ENCODE results near the gene PIGO.

PIGO gene

DNA sequence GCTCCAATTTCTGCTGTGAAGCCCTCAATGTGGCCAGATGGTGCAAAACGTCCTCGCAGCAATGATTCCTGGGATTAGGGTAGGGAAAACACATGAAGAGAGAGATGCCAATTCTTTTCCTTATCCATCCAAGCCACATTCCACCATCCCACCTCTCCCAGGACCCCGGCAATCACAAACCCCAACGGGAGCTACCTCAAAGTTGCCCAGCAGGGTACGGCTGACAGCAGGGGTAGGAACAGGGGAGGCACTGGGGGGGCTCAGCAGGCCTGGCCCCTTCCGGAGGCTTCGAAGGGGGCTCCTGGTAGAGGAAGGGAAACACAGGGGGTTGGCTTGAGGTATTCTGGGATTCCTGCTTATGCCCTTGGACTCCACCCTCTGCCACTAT lies 9.9 kb upstream of the PIGO start:
- DNase-seq (ENCODE audit: low read depth, low spot score) = no peak

DNA sequence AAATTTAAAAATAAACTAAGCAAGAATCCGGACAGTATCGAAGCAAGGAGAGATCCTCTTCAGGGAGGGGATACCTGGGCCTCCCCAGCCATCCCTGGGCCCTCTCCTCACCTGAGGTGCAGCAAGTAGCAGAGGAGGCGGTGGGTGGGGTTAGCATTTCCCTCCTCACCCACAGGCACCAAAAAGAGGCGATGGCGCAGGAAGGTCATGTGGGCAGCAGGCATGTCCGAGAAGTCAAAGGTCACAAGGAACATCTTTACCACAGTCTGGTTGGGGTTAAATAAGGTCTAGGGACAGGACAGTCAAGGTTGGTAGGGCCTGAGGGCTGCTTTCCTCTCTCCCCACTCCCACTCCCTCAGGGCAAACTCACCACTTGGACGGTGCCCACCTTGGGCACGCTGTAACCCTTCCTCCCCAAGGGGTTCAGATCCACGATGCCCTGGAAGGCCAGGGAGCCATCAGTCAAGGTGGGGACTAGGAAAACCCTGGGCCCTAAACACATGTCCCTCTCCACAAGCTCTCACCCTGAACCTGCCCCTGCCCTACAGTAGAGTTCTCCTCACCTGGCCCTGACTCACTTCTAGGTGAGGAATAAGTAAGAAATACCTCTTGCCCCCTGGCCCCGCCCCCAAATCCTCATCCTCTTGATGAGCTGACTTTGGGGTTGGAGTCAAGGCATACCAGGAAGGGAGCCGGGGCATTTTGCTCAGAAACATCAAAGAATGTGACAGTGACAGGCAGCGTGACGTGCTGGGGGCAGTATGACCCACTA lies 9.4 kb upstream of the PIGO start:
- DNase-seq (ENCODE audit: low read depth, low spot score) = no peak

DNA sequence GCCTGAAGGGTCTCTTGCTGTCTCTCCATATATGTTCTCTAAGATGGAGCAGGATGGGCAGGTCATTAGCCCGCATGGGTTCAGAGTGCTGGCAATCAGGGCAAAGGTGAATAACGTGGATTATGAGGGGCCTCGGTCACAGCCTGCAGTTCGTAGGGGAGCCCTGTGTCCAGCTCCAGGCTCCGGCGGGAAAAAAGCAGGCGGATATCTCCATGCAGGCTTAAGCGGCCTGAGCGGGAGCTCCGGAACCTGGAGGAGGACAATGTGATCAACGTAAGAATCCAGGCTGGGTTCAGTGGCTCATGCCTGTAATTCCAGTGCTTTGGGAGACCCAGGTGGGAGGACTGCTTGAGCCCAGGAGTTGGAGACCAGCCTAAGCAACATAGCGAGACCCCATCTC lies 8.7 kb upstream of the PIGO start:
- no peak for DNase-seq (ENCODE audit: low read depth, low spot score)

DNA sequence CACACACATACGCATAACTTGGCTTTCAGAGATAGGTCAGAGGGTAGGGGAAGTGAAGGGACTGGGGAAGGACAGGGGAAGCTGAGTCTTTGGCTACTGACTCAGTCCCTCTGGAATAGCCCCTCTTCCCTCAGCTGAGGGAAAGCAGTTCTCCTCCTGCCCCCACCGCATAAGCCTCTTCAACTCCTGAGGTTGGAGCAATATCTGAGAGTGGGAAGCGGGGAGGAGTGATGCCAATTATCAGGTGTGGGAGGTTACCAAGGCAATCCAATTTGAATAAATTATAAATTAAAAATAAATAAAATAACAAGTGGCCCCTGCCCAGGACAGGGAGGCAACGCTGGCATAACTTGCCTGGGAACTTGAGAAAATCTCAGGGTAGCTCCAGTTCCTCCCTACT lies 8.2 kb upstream of the PIGO start:
- DNase-seq (ENCODE audit: low read depth, low spot score) = no peak

DNA sequence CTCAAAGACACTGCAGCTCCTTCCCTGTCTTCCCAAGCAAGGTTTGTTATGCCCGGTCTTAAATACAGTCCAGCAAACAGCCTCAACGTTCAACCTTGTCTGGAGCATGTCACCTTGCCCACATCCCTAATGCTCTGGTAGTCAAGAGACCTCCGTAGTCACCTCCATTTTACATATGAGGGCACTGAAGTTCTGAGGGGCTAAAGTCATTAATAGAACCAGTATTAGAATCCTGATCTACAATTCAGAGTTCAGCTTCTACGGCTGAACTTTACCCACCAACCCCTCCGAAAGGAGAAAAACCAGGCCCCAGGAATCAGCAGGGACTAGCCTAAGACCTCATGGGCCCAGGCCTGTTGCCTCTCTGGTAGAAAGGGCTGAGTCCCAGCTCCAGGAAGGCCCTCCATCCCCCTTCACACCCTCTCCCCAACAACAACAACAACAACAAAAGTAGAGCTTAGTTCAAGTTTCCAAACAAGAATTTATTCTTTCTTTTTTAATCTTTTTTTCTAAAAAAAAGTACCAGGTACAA lies 7.3 kb upstream of the PIGO start:
- no peak for DNase-seq (ENCODE audit: low read depth, low spot score)

DNA sequence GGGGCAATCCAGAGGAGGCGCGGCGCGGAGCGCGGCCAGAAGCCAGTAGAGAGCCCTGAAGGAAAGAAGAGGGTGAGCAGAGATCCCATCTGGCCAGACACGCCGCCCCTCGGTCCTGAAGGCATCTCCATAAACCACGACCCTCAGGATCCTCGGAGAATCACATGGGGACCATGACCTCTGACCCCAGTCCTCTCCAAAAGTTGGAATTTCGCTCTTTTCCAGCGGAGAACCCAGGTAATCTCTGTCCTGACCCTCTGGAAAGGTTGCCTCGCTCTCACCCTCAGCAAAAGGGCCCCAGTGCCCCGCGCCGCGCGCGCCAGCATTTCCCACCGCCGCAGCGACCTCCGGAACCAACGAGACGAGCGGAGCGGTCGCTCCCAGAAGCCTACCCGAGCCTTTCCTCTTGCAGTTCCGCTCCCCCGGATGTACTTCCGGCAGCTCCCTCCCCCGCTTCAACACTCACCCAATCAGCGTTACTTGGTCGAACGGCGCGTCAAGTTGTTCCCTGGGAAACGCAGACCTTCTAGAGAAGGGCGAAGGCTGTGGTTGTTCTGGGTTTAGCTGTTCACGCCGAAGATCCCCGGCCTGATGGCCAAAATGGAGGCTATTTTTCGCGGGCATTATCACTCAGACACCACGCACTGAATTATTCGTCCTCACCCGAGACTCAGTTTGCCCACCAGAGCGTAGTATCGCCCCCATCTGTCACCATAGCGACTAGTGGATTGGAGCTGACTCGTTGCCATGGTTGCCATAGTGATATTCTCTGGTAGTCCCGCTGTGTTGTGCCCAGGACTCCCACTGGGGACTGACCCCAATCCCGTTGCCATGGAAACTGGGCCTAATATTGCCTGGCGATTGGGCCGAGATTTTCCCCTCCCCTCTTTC lies 6.6 kb upstream of the PIGO start, which contains the start of gene STOML2:
Gene STOML2 (minus strand): TSS at position 363 of the 891 bp plus-strand sequence. CDS start 37 bp downstream, at position 326.
- peak; percentile 91 for DNase-seq (ENCODE audit: low read depth, low spot score)

DNA sequence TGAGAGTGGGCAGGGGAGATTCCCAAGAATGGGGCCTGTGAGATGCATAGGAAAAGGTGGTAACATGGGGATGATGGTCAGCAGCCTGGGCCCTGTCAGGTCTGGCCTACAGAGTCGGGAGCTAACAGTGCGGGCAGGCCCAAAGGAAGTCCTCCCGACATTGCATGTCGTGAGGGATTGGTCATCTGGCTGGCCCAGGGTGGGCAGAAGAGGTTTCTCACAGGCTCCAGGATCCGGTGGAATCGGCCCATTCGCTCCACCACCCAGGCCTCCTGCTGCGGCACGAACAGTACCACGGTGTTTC lies 6.0 kb upstream of the PIGO start:
- no peak for DNase-seq (ENCODE audit: low read depth, low spot score)

DNA sequence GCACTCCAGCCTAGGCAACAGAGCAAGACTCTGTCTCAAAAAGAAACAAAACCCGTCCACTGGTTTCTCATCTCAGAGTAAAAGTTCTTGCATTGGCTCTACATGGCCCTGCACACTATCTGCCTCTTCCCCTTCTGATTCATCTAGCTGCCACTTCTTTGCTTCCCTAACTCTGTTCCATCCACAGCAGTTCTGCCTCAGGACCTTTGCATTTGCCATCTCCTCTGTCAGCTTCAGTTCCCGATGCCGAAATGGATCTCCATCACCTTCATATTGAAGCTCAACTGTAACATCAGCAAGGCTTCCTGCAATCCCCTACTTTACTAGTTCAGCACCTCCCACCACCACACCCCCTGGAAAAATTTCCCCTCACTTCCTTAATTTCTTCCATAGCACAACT lies 1.2 kb upstream of the PIGO start:
- DNase-seq (ENCODE audit: low read depth, low spot score) = no peak

DNA sequence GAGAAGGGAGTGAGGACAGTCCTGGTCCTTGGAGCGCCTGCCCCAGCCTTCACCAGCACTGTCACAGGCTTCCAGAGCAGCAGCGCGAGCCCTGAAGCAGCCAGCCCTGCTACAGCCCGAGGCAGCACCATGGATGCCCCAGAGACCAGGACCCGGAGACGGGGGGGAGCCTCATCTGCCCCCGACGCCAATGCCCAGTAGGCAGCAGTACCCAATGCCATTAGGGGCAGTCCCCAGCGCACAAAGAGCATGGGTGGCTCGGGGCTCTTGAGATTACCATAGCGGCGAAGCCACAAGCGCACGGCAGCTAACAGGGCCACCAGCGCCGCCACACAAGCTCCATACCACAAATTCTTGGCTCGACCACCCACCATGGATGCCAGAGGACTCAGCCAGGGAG lies 4.9 kb downstream of the PIGO start:
- DNase-seq (ENCODE audit: low read depth, low spot score) = no peak

DNA sequence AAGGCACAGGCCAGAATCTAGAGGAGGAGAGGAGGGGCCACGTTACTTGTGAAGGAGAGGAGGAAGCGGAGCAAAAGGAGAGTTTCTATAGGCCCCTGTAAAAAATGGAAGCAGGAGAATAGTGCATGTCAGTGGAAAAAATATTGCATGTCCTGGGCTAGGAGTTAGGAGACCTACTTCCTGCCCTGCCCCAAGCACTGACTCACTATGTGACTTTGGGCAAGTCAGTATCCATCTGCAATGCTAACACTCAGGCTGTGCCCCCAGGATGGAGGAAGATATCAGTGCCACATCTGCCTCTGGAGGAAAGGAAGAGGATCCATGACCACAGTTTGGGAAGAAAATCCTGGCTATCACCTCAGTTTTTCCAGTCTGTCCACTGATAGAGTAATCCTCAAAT lies 7.0 kb downstream of the PIGO start:
- DNase-seq (ENCODE audit: low read depth, low spot score) = no peak

DNA sequence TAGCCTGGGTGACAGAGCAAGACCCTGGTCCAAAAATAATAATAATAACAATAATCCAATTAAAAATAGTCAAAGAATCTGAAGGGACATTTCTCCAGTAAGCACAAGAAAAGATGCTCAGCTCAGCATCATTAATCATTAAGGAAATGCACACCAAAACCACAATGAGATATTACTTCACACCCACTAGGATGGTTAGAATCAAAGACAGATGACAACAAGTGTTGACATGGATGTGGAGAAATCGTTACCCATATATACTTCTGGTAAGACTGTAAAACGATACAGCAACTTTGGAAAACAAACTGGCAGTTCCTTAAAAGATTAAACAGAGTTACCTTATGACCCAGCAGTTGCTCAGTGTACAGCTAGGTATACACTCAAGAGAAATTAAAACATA lies 11.3 kb downstream of the PIGO start:
- no peak for DNase-seq (ENCODE audit: low read depth, low spot score)

DNA sequence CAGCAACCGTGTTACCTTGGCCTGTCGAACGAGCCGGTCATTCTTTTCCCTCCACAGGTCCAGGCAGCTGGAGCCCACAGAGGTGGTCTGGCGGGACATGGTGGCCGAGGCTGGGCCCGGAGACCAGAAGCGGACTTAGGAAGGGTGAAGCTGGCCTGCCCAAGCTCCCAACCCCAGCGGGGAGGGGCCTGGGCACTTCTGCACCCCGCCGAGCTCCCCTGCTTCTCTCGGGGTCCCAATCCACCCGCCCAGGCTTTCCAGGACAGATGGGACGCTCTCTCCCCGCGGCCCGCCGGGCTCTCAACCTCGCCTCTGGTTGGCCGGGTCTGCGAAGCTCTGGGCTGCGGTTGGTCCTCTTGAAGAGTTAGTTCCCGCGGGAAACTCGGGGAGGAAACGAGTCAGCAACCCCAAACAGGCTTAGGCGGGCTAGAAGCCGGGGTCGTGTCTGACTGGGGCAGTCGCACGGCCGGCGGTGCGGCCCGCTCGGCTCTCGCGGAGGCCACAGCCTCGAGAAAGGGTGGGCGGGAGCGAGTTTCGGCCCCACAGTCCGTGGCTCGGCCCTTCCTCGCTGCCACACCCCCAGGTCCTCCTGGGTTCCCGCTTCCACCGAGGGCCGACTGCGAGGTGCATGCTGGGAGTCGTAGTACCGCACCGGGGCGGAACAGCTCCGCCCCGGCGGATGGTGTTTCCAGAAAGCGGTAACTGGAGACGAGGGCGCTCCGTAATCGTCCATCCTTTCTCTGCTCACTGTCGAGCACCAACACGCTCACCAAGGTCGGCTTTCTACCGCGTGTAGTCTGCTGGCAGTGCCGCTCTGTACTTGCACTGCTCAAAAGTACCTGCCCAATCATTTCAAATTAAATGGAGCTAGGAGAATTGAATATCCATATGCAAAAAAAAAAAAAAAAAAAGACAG lies 16.7 kb downstream of the PIGO start, which contains the start of gene FANCG:
Gene FANCG (minus strand): TSS at position 517 of the 916 bp plus-strand sequence. CDS start 418 bp downstream, at position 99.
- peak; percentile 84 for DNase-seq (ENCODE audit: low read depth, low spot score)

DNA sequence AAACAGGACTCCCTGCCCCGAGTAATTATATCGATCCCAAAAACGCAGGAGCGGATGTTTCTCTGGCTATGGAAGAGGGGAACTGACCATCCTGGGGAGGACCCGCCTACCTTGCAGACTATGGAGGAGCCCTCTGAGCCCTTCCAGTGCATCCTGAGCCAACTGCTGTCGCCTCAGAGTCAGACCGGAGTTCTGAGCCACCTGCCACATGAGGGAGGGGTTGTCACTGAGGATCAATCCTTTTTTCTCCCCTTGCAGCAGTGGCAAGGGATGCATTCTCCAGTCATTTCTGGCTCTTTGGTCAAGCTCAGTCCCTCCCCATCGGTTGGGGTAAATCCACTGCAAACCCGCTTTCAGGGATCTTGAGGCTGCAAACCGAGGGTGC lies 17.4 kb downstream of the PIGO start:
- no peak for DNase-seq (ENCODE audit: low read depth, low spot score)

DNA sequence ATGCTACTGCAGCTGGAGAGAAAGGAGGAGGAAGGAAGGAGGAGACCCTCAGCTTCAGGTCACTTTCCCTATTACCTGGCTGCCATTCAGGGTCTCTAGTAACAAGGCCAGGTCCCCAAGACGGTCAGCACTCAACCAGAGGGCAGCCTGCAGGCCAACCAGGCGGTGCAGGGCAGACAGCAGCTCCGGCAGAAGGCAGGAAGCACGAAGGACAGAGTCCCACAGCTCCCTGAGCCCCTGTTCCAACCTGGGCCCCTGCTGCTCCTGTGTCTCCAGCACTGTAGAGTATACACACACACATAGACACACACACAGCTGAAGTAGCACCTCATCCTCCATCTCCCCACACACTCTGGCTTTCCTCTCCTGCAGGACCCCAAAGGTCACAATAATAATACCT lies 18.3 kb downstream of the PIGO start:
- no peak for DNase-seq (ENCODE audit: low read depth, low spot score)

DNA sequence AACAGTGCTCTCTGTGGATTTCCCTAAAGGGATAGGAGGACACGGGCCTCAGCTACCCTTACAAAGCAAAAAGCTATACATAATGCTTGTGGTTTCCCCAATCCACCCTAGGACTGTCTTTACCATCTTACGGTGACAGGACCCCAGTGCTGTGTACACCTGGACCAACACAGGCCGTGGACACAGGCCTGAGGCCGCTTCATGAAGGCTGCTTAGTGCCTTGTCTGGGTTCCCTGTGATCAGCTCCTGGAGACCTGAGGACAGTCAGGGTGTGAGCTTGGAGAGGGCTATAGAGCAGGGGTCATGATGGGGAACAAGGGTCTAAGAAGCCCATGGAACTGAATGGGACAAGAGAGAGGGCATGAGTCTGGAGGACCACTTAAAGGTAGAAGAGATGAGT lies 19.5 kb downstream of the PIGO start:
- no peak for DNase-seq (ENCODE audit: low read depth, low spot score)

DNA sequence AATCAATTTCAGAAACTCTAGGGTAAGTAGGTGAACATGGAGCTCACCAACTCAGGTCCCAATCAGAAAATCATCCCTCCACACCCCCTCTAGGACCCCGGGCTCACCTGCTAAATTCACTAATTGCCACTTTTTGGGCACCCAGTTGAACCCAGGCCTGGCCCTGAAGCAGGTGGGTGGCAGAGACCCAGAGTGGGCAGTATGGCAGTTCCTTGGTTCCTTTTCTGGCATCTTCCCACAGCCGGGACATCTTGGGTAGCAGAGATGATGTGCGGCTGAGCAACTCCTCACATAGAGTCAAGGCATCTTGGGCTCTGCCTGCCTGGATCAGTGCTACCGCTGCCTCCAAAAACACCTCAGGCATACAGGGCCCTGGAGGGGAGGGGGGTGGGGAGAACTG lies 21.0 kb downstream of the PIGO start:
- no peak for DNase-seq (ENCODE audit: low read depth, low spot score)

DNA sequence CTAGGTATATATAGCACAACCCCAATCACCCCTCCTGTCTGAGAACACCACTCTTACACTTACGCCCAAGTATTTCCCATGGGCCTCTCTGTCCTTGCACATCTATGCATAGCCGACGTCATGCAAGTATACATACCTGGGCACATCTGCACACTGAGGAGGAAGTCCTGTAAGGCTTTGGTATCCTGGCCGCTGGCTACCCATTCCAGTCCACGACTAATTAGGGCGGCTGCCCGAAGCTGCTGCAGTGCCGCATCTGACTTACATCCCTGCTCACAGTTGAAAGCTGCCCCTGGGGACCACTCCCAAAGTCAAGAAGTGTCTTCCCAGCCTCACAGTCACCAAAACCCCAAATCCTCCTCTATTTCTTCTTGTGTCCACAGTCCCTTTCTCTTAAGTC lies 21.6 kb downstream of the PIGO start:
- no peak for DNase-seq (ENCODE audit: low read depth, low spot score)

DNA sequence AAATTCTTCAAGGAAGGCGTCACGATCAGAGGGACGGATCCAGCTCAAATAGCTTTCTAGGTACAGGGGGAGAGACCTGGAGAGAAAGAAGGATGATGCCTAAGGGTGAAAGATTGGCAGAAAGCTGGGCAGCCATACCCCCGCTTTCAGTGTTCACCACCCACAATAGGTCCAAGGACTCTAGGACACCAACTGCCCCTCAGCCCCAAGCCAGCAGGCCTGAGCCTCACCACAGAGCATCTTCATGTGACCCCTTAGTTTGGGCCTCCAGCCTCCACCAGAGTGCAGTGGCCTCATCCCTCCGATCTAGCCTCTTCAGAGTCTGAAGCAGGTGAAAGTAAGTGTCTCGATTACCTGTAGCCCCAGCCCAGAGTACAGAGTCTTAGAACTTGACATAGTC lies 22.2 kb downstream of the PIGO start:
- DNase-seq (ENCODE audit: low read depth, low spot score) = no peak

DNA sequence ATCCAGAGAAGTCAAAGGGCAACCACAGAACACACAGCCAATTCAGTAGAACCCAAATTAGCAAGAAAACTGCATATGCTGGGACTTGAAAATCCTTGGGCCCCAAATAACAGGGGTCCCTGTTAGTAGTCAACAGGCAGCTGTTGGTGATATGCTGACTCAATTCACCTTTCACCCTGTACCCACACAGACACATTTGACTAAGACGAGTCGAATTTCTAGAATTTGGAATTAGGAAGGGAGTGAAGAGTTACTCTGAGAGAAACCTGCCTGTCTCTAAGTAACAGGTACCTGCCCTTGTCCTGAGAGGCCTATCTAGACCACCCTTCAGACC lies 23.1 kb downstream of the PIGO start:
- no peak for DNase-seq (ENCODE audit: low read depth, low spot score)

DNA sequence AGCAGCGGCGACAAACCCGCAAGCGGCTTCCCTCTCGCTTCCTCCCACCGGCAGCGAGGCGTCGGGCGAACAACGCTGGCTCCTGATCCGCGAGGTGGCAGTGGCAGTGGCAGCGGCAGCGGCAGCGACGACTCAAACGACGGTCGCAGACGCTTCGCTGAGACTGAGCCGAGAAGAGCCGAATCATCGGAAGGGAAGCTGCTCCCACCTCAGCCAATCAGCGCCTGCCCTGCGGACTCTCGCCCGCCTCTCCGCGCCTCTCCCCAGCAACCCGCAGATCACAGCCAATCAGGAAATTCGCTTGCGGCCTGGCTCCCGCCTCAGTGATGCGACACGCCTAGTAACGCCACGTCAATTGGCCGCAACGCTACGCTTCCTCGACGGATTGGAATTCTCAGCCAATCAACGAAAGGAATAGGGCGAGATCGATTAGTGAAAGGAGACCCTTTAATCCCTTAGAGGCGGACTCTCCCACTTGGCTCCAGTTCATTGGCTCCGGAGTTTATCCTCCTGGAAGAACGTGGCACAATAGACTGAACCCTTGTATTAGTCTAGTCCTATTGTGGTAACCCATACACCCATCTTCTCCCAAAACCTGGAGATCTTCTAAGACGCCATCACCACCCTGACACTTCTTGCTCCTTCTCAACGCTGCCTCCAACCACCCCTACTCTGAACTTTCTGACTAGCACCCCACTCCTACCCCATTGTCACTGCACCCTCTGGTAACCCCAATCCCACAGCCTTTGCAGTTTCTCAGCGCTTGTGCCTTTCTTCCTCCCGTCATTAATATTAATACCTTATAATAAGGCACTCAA lies 23.7 kb downstream of the PIGO start, which contains the start of gene VCP:
Gene VCP (minus strand): TSS at position 165 of the 818 bp plus-strand sequence. CDS start 272 bp downstream, outside the sequence.
- DNase-seq (ENCODE audit: low read depth, low spot score) = peak; percentile 97
